Esophagus (tissue), 2 donors: ENCODE measurements around the gene MARK3. TPM values are rescaled to one million over a fixed set of nuclear protein-coding genes. Genes with fewer than 3 reads are reported as not detected.
A peak's percentile ranks its signal among the peaks of the same experiment; 100 is the strongest.

ENCODE experiments used
- H3K27ac ChIP-seq, 2 donors: one replicate each; pipeline ENCODE4 v1.5.1; 2013; ENCODE audit warnings: low read depth in 2 of 2, mild to moderate bottlenecking in 2 of 2, inconsistent platforms in 1 of 2, low read length in 1 of 2, moderate library complexity in 1 of 2
- H3K27me3 ChIP-seq, 2 donors: one replicate each; pipeline ENCODE4 v1.6.1; 2013; ENCODE audit warnings: low read length in 2 of 2, control low read depth in 1 of 2, mild to moderate bottlenecking in 1 of 2; ENCODE audit not compliant: insufficient read depth in 2 of 2, control insufficient read depth in 1 of 2
- H3K36me3 ChIP-seq, 2 donors: one replicate each; pipeline ENCODE4 v1.6.1; 2013; ENCODE audit warnings: low read length in 1 of 2; ENCODE audit not compliant: control insufficient read depth in 2 of 2, insufficient read depth in 2 of 2
- H3K4me1 ChIP-seq, 2 donors: one replicate each; pipeline ENCODE4 v1.6.1; 2013; ENCODE audit warnings: low read length in 1 of 2; ENCODE audit not compliant: control insufficient read depth in 2 of 2, insufficient read depth in 2 of 2
- H3K4me3 ChIP-seq, 2 donors: one replicate each; pipeline ENCODE4 v1.5.1; 2013; ENCODE audit warnings: low read length in 2 of 2, mild to moderate bottlenecking in 2 of 2, low read depth in 1 of 2, moderate library complexity in 1 of 2
- H3K9me3 ChIP-seq, 2 donors: one replicate each; pipeline ENCODE4 v1.6.1; 2013; ENCODE audit warnings: mild to moderate bottlenecking in 2 of 2, low read depth in 1 of 2, low read length in 1 of 2, moderate library complexity in 1 of 2; ENCODE audit not compliant: control insufficient read depth in 2 of 2, insufficient read depth in 1 of 2
- whole genome bisulfite sequencing, 2 donors: extraction: QIAGEN DNeasy Blood & Tissue Kit; methylation state at CpG; one replicate each; pipeline ENCODE4 v1.1.7; 2013; 5-methylcytosine and 5-hydroxymethylcytosine counted together
- polyA plus RNA-seq, 2 donors: library from polyadenylated mRNA; stranded (reverse); fragments of 200-250 nt; gene quantifications; one replicate each; pipeline ENCODE4 v1.2.3, GENCODE V29; 2013
- donor health status: healthy with polysubstance abuse.
- donor health status: Bipolar disorder and iron deficiency.

Gene MARK3
- polyA plus RNA-seq, 2 donors = 45.5 to 65.4 TPM

DNA sequence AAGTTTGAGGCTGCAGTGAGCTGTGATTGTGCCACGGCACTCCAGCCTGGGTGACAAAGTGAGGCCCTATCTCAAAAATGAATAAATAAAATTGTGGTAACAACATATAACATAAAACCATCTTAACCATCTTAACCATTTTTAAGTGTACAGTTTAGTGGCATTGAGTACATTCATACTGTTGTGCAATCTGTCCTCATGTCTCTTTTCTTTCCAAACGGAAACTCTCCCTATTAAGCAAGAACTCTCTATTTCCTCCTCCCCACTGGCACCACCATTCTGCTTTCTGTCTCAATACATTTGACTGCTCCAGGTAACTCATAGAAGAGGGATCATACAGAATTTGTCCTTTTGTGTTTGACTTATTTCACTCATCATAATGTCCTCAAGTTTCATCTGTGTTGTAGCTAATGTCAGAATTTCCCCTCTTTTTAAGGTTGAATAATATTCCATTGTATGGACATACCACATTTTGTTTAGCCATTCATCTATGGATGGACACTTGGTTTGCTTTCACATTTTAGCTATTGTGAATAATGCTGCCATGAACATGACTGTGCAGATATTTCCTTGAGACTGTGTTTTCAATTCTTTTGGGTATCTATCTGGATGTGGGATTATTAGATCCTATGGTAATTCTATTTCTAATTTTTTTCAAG is 4.4 kb upstream of the MARK3 start:
- WGBS, 2 donors = 0 to 31% methylated on average over 2 of the region's 2 CpGs

DNA sequence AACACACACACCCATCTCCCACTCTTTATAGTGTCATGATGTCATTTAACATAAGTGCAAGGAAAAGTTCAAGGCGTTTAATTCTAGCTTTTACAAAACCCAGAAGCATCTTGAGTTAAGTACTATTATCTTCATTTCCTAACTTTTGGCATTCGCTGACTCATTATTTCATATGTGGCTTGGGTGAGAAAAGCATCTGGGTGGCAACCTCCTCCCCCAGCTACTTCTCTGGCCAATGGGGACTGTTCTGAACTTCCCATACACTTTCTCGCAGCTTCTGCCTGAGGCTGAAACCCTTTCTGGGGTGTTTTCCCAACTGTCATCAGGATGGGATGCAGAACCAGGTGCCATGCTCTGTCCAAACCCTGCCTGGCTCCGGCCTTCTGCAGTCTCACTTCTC is 2.8 kb upstream of the MARK3 start:
- no peak overlapping the region for H3K27ac ChIP-seq
- WGBS, 2 donors = 52 to 58% methylated on average over 4 of the region's 4 CpGs

More for the DNA sequence above, 4.4 kb upstream of the MARK3 start:
- H3K27ac ChIP-seq = no peak overlapping the region
- no peak overlapping the region for H3K4me3 ChIP-seq
- H3K36me3 ChIP-seq = no peaks in the 10 kb centered on the region
- peaks cover 4% of the 10 kb centered on the region in 2 donors for H3K4me1 ChIP-seq
- no peaks in the 10 kb centered on the region for H3K27me3 ChIP-seq
- H3K9me3 ChIP-seq = no peaks in the 10 kb centered on the region

DNA sequence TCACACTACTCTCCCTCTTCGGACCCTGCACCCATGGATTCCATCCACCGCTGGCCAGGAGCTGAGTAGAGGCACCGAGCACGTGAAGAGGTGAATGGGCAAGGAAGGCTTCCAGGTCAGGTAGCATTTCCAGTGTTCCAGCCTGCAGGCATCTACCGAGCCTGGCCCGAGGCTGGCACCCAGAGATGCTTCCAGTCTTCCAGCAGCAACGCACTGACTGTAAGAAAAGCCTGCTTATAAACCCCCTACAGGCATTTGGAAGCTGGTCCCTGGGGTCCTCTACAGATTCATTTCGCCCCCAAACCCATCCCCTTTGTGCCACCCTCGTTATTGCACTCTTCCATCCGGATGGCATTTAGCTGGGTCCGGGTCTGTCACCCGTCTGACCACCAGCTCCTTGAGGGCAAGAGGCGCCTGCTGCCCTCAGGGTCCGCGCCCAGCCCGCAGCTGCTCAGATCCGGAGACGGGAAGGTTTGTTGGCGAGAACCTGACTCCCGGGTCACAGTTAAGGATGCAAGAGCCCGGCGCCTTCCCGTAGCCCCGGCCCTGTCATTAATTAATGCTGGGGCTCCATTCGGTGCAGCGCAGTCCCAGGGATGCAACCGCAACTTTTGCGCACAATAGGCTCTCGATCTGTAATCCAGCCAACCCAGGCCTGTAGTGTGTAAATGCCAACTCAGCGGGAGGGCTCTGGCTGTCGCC is 614 bp upstream of the MARK3 start:
- no peaks in the 10 kb centered on the region for H3K9me3 ChIP-seq
- peak overlapping the region; percentile 99 to 100 for H3K27ac ChIP-seq
- H3K4me1 ChIP-seq = peaks cover 0 to 6% of the 10 kb centered on the region in 2 donors
- H3K36me3 ChIP-seq = no peaks in the 10 kb centered on the region
- H3K27me3 ChIP-seq = no peaks in the 10 kb centered on the region
- WGBS, 2 donors = 9% methylated on average over 31 of the region's 31 CpGs
- H3K4me3 ChIP-seq = peak overlapping the region; percentile 87 to 90

More for the DNA sequence above, 2.8 kb upstream of the MARK3 start:
- Histone ChIP-seq H3K4me1 (peaks cover 4% of the 10 kb centered on the region in 2 donors), H3K27me3 (no peaks in the 10 kb centered on the region), H3K4me3 (no peak overlapping the region), H3K36me3 (no peaks in the 10 kb centered on the region), H3K9me3 (no peaks in the 10 kb centered on the region)

DNA sequence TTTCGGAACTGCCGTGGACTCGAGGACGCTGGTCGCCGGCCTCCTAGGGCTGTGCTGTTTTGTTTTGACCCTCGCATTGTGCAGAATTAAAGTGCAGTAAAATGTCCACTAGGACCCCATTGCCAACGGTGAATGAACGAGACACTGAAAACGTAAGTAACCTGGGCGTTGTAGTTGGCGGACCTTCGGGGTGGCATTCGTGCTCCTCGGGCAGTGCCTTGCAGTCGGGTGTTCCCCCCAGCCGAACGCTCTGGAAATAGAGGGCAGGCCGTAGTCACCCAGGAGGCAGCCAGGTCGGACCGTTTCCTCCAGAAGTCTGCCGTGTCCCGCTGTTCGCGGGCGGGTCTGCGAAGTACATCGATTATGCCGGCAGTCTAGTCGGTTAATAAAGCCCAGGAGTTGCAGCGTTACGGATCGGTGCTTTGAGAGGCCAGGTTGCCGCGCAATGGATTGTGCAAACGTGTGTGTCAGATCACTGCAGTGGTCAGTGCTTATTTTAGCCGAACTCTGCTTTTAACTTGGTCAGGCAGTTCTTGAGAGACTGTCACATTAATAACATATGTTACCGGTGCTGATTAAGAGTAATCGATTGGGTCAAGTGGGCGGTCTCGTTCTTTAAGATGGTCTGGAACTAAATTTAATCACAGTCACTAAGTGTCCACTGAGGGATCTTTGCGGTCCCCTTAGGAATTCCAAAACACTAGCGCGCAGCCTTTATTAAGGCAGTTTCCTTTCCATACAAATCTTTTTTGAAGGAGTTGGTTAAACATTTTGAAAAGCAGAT is 906 bp downstream of the MARK3 start:
- no peaks in the 10 kb centered on the region for H3K36me3 ChIP-seq
- H3K4me1 ChIP-seq = peaks cover 0 to 6% of the 10 kb centered on the region in 2 donors
- peak overlapping the region; percentile 99 to 100 for H3K27ac ChIP-seq
- peak overlapping the region; percentile 87 to 90 for H3K4me3 ChIP-seq
- H3K9me3 ChIP-seq = no peaks in the 10 kb centered on the region
- 0 to 1% methylated on average over 44 of the region's 44 CpGs for WGBS, 2 donors
- no peaks in the 10 kb centered on the region for H3K27me3 ChIP-seq

DNA sequence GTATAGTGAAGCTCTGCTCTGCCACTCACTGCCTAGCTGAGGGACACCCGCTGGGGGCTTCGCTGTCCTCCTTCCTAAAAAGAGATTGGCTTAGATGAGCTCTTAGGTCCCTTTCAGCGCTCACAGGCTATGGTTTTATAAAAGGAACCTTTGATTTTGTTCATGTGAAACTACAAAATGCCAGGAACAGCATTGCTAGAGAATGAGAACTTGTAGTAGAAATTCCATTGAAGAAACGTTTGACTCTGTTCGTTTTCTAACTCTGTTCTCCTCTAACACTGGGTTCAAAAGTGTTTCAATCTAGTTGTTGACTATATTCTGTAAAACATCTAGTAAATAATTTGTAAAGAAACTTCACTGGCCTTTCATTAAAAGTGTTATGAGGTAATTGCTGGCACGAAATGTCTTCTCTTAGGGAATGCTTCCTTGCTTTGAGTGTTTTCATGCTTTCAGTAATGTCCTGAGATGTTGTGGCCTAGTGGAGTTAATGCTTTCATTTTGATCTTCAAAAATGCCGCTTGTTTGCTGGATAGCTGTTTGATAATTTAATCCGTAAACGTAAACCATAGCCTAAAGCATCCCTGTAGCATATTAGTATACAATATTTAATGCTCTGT is 1.6 kb downstream of the MARK3 start:
- 6 to 9% methylated on average over 9 of the region's 9 CpGs for WGBS, 2 donors

DNA sequence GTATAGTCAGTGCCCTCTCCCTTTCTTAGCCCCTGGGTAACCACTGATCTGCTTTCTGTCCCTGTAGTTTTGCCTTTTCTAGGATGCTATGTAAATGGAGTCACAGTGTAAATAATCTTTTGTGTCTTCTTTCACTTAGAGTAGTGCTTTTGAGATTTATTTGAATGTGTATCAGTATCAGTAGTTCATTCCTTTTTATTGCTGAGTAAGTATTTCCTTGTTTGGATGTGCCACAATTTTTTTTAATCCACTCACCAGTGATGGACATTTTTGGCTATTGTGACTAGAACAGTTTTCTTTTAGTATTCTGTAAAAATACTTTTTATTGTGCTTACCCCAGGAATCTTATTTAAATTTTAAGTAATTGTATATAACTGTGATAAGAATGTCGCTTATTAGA is 3.4 kb downstream of the MARK3 start:
- H3K36me3 ChIP-seq = no peaks in the 10 kb centered on the region
- H3K4me1 ChIP-seq = peaks cover 0 to 6% of the 10 kb centered on the region in 2 donors
- no peak overlapping the region for H3K4me3 ChIP-seq
- no peaks in the 10 kb centered on the region for H3K27me3 ChIP-seq
- H3K9me3 ChIP-seq = no peaks in the 10 kb centered on the region
- WGBS, 2 donors = 97 to 98% methylated on average over 1 of the region's 1 CpG
- H3K27ac ChIP-seq = no peak overlapping the region

More for the DNA sequence above, 1.6 kb downstream of the MARK3 start:
- Histone ChIP-seq H3K4me1 (peaks cover 0 to 6% of the 10 kb centered on the region in 2 donors), H3K27ac (peak overlapping the region; percentile 99 to 100), H3K27me3 (no peaks in the 10 kb centered on the region), H3K9me3 (no peaks in the 10 kb centered on the region), H3K4me3 (peak overlapping the region; percentile 87 to 90), H3K36me3 (no peaks in the 10 kb centered on the region)

DNA sequence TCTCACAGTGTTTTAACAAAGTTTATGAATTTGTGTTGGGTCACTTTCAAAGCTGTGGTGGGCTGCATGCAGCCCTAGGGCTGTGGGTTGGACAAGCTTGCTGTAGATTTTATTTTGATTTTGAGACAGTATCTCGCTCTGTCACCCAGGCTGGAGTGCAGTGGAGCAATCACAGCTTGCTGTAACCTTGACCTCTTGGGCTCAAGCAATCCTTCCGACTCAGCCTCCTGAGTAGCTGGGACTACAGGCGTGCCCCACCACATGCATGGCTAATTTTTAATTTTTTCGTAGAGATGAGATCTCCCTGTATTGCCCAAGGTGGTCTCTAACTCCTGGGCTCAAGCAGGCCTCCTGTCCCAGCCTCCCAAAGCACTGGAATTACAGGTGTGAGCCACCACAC is 5.4 kb downstream of the MARK3 start:
- WGBS, 2 donors = 89 to 92% methylated on average over 4 of the region's 4 CpGs
- H3K36me3 ChIP-seq = no peaks in the 10 kb centered on the region
- H3K27ac ChIP-seq = no peak overlapping the region
- H3K9me3 ChIP-seq = no peaks in the 10 kb centered on the region
- H3K4me1 ChIP-seq = peaks cover 2% of the 10 kb centered on the region in 2 donors
- H3K27me3 ChIP-seq = no peaks in the 10 kb centered on the region
- H3K4me3 ChIP-seq = no peak overlapping the region

DNA sequence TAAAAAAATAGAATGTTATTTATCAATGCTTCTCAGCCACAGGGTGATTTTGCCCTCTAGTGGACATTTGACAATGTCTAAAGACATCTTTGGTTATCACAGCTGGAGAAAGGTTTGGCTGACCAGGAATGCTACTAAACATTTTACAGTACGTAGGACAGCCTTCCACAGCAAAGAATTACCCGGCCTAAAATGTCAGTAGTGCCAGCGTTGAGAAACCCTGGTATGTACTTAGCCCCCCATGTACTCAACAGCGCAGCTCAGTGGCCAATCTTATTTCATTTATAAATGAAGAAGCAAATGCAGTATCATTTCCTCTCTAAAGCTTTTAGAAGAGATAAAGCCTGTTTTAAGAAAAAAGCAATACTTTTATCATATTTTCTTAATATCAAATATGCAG is 5.8 kb downstream of the MARK3 start:
- 16 to 21% methylated on average over 4 of the region's 4 CpGs for WGBS, 2 donors
- Histone ChIP-seq H3K36me3 (no peaks in the 10 kb centered on the region), H3K4me1 (peaks cover 2% of the 10 kb centered on the region in 2 donors), H3K27me3 (no peaks in the 10 kb centered on the region), H3K4me3 (no peak overlapping the region), H3K27ac (no peak overlapping the region), H3K9me3 (no peaks in the 10 kb centered on the region)

DNA sequence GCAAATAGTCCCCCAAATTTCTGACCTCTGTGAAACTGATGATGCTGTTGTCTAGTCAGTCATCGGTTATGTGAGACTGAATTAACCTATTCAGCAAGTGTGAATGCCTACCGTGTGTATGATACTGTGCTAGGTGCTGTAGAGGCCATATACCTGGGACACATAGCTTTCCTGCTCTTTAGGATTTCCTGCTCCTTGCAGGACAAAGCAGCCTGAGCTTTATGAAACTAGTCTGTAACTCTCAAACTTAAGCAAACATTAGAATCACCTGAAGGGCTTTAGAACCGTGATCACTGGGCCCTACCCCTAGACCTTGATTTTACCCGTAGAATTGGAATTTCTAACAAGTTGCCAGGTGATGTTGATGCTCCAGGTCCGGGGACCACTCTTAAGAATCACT is 6.9 kb downstream of the MARK3 start:
- Histone ChIP-seq H3K4me1 (peaks cover 2% of the 10 kb centered on the region in 2 donors), H3K27ac (no peak overlapping the region), H3K9me3 (no peaks in the 10 kb centered on the region), H3K36me3 (no peaks in the 10 kb centered on the region), H3K4me3 (no peak overlapping the region), H3K27me3 (no peaks in the 10 kb centered on the region)
- WGBS, 2 donors = 52 to 63% methylated on average over 5 of the region's 5 CpGs
